Ishikawa (cell line): ENCODE data around the gene SLC12A4.

ENCODE experiments used
- CEBPB ChIP-seq: IDR thresholded peaks from 2 replicates; pipeline ENCODE4 v1.6.1; 2012
- CREB1 ChIP-seq: IDR thresholded peaks from 2 replicates; pipeline ENCODE4 v1.6.1; 2012; ENCODE audit warnings: low read depth
- EGR1 ChIP-seq: IDR thresholded peaks from 2 replicates; pipeline ENCODE4 v1.6.1; 2012
- FOXM1 ChIP-seq: IDR thresholded peaks from 2 replicates; pipeline ENCODE4 v1.6.1; 2012; ENCODE audit warnings: low read depth, borderline replicate concordance
- MAX ChIP-seq: IDR thresholded peaks from 2 replicates; pipeline ENCODE4 v1.6.1; 2012
- RAD21 ChIP-seq: IDR thresholded peaks from 2 replicates; pipeline ENCODE4 v1.6.1; 2012; ENCODE audit warnings: low read depth
- TF ChIP-seq, protein P1 (sequence below): IDR thresholded peaks from 2 replicates; pipeline ENCODE4 v1.6.1; 2012; ENCODE audit warnings: low read depth, mild to moderate bottlenecking

DNA sequence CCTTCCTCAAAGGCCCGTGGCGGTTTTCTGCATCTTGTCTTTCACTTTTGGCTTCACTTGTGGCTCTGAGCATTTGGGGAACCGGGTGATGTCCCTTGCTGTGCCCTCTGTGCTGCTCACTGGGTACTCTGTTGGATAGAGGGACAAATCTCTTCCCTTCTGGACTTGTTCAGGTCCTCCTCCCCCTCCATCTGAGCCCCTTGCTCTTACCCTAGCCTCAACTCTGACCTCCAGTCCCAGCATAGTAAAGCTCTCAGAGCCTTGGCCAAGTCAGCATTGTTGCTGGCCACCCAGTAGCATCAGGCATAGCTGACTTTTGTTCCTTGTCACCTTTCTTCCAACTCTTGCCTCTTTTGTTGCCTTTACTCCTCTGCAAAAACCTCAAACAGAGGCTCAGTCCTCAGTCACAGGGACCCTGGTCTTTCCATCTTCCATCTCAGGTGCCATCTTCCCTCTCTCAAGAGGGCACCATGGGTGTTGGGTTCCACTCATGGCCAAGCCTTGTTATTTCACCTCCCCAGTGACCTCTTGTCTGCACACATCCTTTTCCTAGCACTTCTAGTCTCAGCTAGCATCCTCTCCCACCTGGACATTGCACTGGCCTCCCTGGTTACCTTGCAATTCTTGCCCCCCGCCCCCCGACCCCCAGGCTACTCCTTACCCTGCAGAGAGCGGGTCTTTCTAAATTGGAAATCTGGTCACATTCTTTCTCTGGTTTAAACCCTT lies 31.4 kb downstream of the SLC12A4 start:
- no peak for TF ChIP-seq EGR1
- TF ChIP-seq MAX: no peak
- TF ChIP-seq RAD21: no peak
- TF ChIP-seq CREB1: no peak
- TF ChIP-seq, protein P1, sequence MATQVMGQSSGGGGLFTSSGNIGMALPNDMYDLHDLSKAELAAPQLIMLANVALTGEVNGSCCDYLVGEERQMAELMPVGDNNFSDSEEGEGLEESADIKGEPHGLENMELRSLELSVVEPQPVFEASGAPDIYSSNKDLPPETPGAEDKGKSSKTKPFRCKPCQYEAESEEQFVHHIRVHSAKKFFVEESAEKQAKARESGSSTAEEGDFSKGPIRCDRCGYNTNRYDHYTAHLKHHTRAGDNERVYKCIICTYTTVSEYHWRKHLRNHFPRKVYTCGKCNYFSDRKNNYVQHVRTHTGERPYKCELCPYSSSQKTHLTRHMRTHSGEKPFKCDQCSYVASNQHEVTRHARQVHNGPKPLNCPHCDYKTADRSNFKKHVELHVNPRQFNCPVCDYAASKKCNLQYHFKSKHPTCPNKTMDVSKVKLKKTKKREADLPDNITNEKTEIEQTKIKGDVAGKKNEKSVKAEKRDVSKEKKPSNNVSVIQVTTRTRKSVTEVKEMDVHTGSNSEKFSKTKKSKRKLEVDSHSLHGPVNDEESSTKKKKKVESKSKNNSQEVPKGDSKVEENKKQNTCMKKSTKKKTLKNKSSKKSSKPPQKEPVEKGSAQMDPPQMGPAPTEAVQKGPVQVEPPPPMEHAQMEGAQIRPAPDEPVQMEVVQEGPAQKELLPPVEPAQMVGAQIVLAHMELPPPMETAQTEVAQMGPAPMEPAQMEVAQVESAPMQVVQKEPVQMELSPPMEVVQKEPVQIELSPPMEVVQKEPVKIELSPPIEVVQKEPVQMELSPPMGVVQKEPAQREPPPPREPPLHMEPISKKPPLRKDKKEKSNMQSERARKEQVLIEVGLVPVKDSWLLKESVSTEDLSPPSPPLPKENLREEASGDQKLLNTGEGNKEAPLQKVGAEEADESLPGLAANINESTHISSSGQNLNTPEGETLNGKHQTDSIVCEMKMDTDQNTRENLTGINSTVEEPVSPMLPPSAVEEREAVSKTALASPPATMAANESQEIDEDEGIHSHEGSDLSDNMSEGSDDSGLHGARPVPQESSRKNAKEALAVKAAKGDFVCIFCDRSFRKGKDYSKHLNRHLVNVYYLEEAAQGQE: no peak
- TF ChIP-seq FOXM1: no peak
- TF ChIP-seq CEBPB: no peak
